HG03342 (cell line): ENCODE measurements around the gene RASSF4.

Experiments used
- ATAC-seq: cut with Tn5 transposase; IDR thresholded peaks from one replicate; pipeline ENCODE4 v1.9.1; 2021; ENCODE audit warnings: mild to moderate bottlenecking, moderate library complexity; ENCODE audit not compliant: unreplicated experiment

The RASSF4 gene, protein sequence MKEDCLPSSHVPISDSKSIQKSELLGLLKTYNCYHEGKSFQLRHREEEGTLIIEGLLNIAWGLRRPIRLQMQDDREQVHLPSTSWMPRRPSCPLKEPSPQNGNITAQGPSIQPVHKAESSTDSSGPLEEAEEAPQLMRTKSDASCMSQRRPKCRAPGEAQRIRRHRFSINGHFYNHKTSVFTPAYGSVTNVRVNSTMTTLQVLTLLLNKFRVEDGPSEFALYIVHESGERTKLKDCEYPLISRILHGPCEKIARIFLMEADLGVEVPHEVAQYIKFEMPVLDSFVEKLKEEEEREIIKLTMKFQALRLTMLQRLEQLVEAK

DNA sequence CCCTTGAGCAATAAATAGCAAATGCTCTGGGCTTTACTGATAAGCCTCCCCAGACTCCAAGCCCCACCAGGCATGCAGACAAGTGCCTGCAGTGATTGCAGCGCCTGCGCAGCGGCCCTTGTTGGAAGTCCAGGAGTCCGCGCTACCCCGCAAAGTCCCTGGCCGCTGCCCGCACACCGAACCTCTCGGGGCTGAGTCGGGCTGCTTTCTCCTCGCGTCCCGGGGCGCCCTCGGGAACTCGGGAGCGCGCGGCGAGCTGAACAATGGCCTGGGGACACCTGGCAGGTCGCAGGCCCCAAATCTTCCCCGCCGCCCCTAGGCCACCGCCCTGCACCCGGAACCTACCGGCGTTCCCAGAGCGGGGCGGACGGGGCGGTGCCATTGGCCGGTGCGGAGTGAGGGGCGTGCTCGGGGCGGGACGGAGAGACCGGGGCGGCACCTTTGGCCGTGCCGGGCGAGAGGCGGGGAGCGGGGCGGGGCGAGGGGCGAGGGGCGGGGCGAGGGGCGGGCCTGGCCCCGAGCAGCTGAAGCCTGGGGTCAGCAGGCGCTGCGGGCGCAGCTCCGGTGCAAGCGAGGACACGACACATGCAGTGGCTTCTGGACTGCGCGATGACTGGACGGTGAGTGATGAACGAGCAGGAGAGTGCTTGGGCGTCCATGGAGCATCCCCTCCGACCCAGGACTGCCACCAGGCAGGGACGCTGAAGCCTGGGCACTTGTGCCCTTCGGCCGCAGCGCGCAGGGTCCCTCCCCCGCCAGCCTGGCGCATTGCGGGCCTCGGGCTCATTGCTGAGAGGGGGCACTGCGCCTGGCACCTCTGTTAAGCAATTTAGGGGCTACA lies at the start of gene RASSF4:
Gene RASSF4, plus strand, starts transcription at position 556 of the 841 bp plus-strand sequence. CDS start 10,401 bp downstream, outside the sequence.
- ATAC-seq = peak; percentile 93

DNA sequence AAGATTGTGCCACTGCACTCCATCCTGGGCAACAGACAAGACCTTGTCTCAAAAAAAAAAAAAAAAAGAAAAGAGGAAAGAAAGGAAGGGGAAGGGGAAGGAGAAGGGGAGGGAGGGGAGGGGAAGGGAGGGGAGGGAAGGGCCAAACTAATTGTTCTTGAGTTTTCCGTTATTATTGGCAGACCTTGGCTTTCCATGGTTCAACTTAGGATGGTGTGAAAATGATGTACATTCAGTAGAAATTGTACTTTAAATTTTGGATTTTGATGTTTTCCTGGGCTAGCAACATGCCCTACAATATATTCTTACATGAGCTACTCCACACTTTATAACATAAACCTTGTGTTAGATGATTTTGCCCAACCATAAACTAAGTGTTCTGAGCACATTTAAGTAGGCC lies 49.7 kb upstream of the RASSF4 start:
- ATAC-seq = no peak

DNA sequence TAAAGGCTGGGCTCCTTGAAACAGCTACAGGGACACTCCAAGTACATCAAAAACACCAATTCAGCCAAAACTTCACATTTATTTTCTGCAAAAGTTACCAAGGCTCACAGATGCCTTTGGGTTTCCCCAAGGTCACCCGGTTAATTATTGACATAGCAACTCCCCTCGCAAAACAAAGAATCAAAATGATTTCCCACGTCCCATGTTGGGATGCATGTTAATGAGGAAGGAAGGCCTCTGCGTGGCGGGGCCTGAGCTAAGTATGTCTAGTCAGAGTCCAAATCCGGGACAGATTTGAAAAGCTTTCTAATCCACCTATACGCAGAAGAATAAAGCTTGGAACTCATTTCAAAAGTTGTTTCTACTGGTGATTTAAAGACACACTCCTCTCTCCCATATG lies 49.0 kb upstream of the RASSF4 start:
- ATAC-seq = no peak

DNA sequence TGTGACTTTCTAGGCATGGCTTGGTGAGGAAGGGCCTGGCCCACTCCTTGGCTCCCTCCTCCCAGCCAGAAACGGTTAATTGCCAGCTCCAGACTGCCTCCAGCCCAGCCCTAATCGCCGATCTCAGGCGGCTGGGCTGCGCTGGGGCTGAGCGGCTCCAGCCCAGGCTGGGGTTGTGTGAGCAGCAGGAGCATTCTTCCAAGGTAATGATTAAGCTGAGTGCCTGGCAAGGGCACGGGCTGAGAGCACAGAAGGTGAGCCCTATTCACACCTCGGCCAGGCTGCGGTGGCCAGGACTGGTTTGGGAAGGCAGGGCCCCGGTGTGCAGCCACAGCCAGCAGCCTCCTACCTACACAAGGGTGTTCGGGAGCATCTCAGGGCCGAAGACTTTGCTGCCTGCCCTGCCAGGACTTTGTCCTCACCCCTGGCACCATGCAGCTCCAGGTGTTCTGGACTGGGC lies 48.5 kb upstream of the RASSF4 start, which contains the start of gene TMEM72:
Gene TMEM72, plus strand, starts transcription at position 257 of the 460 bp plus-strand sequence. Its CDS starts 176 bp downstream, at position 433.
- ATAC-seq = no peak

GRCh38 chr10:44911951-44912350 lies 47.7 kb upstream of the RASSF4 start:
- no peak for ATAC-seq

DNA sequence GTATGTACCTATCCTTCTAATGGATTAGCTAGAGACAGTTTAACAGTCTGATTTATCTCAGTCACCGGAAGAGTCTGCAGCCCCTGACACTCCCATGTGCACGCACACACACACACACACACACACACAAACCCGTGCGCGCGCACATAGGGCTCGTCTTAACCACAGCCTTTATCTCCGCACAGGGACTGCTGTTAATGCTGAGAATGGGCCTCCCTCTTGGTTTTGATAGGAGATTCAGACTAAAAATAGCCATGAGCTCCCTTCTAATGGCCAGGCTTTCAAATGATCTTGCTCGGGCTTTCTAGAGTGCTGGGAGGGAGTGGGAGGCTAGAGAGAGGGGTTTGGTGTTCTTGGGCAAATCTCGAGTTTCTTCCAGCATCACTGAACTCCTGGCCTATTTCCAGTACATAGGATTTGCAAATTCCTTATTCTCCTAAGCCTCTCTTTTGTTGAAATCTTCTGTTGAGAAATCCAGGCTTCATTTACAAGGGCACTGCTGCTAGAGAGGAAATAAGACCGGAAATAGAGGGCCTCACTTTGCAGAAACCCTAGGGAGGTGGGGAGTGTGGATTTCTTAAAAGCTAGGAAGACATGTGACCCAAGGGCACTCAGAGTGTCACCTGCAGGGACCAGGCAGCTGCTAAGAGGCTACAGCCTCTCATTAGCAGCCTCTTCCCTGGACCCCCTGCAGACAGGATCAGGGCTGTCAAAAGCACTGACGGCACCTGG lies 46.1 kb upstream of the RASSF4 start:
- ATAC-seq = no peak

DNA sequence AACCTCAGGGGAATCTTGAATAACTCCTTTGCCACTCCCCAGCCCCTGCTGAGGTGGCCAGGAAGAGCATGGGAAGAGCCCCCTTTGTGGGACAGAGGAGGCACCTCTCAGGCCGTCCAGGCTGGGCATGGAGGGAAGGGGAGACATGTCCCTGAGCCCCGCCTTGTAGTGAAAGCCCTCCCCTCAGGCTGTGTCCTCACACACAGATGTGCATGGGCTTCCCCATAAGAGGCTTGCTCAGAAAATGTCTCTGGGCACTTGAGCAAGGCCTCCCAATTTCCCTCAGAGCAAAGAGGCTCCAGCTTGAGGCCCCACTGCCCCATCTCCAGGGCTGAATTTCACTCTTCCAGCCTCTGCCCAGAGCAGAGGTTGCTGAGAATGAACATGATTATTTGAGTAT lies 44.7 kb upstream of the RASSF4 start:
- no peak for ATAC-seq

GRCh38 chr10:44916429-44916828 lies 43.2 kb upstream of the RASSF4 start:
- no peak for ATAC-seq

GRCh38 chr10:44917848-44918247 lies 41.8 kb upstream of the RASSF4 start:
- ATAC-seq = no peak

DNA sequence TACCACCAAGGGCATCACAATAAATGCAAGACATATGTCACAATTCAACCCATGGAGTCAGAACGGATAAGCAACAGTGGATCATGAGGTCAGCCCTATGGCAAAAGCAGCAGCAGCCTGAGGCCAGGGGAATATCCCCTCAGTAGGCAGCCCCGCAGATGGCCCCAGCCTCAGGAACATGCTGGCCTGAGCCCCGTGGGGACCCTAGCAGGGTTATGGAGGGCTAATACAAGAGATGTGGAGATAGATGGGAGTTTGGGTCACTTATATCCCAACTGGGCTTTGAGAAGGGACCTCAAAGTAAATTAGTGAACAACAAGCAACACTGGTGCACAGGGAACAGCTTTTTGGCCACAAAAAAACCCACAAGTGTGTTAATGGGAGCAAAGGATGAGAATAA lies 39.4 kb upstream of the RASSF4 start:
- no peak for ATAC-seq

- ATAC-seq = no peak
These were observed 38.5 kb upstream of the RASSF4 start for GRCh38 chr10:44921061-44921460.

DNA sequence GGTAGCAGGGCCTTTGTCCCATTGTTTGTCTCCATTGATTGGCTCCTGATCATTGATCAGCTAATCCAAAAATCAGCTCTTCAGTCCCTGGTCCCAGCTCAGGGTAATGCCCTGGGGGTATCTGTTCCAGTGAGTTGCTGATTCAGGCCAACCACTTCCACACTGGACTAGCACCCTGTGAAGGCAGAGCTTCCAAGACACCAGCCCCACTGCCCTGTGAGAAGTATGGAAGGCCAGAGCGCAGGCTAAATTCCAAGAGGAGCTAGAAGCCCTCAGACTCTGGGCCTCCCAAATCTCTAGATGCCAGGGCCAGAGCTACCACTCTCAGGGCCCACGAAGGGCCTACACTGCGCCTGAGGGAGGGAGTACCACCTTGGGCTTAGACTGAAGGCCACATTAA lies 38.1 kb upstream of the RASSF4 start:
- no peak for ATAC-seq

GRCh38 chr10:44922021-44922420 lies 37.6 kb upstream of the RASSF4 start:
- ATAC-seq = no peak

DNA sequence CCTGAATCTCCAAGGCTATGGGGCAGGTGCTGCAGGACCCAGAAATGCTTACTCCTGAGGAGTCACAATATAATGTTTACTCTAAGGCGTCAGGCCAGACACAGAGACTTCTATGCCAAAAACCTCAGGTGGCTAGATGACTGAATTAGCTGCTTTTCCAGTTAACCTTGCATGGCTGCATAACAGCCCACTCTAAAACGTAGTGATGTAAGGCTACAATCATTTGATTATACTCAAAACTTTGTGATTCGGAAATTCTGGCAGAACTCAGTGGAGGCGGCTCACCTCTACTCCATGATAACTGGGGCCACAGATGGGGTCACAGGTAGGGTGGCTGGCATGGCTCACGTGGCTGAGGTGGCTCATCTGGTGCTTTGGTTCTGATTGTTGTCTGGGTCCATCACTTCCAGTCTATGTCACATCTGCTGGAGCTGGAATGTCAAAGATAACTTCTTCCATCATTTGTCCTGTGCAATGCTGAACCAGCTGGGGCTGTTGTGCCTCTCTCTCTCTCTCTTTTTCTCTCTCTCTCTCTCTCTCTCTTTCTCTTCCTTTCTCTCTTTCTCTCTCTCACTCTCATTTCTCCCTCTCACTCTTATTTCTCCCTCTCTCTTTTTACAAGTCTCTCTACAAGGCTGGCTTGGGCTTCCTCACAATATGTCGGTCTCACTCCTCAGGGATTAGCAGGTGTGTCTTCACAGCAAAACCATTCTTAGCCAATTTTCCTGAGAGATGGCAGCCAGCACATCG lies 36.6 kb upstream of the RASSF4 start:
- ATAC-seq = no peak

- no peak for ATAC-seq
These were observed 36.0 kb upstream of the RASSF4 start for GRCh38 chr10:44923611-44924010.

DNA sequence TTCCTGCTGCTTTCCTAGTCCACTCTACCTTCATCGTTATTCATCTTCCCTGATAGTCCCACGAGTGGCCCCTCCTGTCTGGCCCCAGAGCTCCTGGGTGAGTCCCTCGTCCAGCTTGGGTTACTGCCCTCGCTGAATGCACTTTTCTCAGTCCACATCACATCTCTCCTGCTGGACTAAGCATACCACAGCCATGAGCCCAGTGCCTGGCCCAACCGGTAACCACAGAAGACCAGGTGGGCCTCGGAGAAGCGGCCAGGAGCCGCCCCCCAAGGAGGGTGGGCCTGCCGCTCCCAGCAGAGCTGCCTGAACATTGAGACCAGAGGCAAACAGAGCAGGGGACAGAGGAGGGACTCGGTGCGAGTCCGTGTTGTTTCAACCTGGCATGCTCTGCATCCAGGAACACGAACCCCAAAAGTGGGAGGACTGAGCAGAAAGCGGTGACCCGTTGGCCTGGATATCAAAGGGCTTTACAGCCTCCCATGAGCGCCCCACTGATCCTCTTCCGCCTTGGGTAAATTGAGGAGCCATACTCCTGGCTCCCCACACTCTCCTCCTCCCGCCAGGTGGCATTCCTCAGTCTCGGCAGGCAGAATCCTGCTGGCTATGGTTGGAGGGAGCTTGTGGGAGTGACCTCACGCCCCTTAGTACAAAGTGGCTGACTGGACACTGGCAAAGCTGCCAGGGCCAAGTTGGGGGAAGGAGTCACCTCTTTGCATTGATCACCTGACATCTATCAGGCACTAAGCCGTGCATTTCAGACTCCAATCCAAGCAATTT lies 35.2 kb upstream of the RASSF4 start:
- ATAC-seq = no peak

DNA sequence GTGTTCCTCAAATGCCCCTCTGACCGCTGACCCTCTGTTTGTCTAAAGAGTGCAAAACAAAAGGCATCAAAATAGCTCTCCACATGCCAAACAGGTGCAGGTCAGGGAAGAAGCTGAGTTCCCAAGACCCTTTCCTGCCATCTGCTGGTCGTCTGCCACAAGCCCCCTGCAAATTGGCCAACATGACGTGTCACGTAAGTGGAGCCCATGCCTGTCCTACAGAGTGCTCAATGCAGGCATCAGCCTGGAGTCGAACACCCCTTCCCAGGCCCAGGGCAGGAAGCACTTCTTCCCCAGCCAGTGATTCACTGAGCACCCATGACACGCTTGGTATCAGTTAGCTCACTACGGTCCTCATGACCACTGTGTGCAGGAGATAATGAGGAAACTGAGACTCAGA lies 34.4 kb upstream of the RASSF4 start:
- ATAC-seq = no peak

DNA sequence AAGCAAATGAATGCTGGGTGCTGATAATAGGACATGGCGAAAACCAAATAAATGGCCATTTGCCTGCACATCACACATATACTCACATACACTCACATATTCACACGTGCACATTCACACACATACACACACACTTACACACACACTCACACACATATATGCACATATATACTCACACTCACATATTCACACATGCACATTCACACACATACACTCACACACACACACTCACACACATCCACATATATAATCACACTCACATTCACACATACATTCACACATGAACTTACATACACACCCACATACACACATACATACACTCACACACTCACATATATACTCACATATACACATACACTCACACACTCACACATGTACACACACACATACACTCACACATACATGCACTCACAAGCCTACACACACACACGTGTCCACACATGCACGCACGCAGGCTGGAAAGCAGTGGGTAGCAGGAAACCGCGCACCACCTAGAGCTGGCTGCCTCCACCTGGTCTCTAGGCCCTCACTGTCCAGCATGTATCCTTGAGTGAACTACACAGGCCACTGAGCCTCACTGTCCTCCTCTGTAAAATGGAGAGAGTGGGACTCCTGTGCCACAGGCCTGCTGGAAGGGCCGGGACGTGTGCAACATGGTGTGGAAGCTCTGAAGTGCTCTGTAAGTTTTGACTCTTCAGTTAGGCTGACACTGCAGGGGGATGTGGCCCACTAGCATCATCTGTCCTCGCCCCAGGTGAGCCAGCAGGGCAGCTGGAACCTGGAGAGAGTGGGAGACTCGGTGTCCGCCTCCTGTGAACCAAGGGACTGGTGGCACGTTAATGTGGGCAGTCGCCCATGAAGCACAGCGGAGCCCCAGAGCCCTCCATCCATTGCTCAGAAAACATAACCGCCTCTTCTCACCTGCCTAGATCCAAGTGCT lies 33.5 kb upstream of the RASSF4 start:
- ATAC-seq = no peak
